Activated CD4-positive, alpha-beta T cell treated with anti-CD3 and anti-CD28 coated beads for 36 hours (primary cell): Measurements from ENCODE around the gene ACTN1. TPM values are rescaled to one million over a fixed set of nuclear protein-coding genes. Genes with fewer than 3 reads are reported as not detected.

Source experiments
- ATAC-seq: fragments of 200-7000 bp; cut with Tn5 transposase; one replicate; pipeline ENCODE4 v1.10.0; 2021; ENCODE audit warnings: mild to moderate bottlenecking, moderate library complexity
- CTCF ChIA-PET: fragments of 350-600 bp; sonication (Branson Sonifier 250); formaldehyde crosslinking; loops from one replicate; lab custom pipeline; 2021; ENCODE audit warnings: antibody characterized with exemption; lab: Charles Lee
- POLR2A ChIA-PET: fragments of 350-600 bp; sonication (Branson Sonifier 250); formaldehyde crosslinking; loops from one replicate; lab custom pipeline; 2021; ENCODE audit warnings: antibody characterized with exemption, inconsistent platforms; lab: Charles Lee
- DNase-seq: peaks from one replicate; pipeline ENCODE4 v3.0.0-alpha.2; 2020
- H3K27ac Mint-ChIP-seq: one replicate; pipeline ENCODE4 v1.8.0; 2021; ENCODE audit warnings: mixed read lengths
- H3K27me3 Mint-ChIP-seq: one replicate; pipeline ENCODE4 v1.8.0; 2021; ENCODE audit warnings: mixed read lengths
- H3K36me3 Mint-ChIP-seq: one replicate; pipeline ENCODE4 v1.8.0; 2021; ENCODE audit warnings: low read depth, mixed read lengths
- H3K4me1 Mint-ChIP-seq: one replicate; pipeline ENCODE4 v1.8.0; 2021; ENCODE audit warnings: mixed read lengths
- H3K4me3 Mint-ChIP-seq: one replicate; pipeline ENCODE4 v1.8.0; 2021; ENCODE audit warnings: mild to moderate bottlenecking, moderate library complexity, mixed read lengths
- H3K9me3 Mint-ChIP-seq: one replicate; pipeline ENCODE4 v1.8.0; 2021; ENCODE audit warnings: low read depth, mixed read lengths
- intact Hi-C, 2 experiments: fragments of 100-400 bp; cut with DNase I in 1 of 2; cut with micrococcal nuclease in 1 of 2; formaldehyde crosslinking; loops; one replicate each; pipeline versions ENCODE4 v1.14.2 to v1.15.1; 2022 to 2024; cut with DNase I, micrococcal nuclease
- total RNA-seq, 2 experiments: library from RNA; stranded (reverse); gene quantifications; one replicate each; pipeline ENCODE4 v1.2.3, GENCODE V29; 2021

ACTN1 gene
- total RNA-seq, 2 experiments from 2014 or later, result 92.8 to 146 TPM

DNA sequence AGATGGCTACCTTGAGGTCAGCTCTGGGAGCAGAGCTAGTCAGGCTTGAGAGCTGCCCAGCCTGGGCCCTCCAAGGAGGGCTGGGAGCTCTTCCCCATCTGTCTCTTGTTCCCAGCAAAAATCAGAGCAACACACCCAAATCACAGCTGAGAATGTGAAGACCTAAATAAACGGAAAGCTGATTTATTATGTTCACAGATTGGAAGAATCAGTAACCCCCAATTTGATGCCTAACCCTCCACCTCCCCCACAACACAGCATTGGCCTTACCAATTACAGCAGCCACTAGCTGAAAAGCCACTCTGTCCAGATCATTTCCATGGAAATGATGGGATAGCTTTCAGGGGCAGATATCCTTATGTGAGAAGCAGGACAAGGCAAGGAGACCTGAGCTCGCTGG is 7.1 kb upstream of the ACTN1 start:
- POLR2A ChIA-PET, result interaction anchor here (1.0 to 1.2 kb wide), 2 partner anchors 9 to 11 kb away, joined by 3 to 5 read pairs; no protein-coding TSS in a partner anchor
- no peak for ATAC-seq

DNA sequence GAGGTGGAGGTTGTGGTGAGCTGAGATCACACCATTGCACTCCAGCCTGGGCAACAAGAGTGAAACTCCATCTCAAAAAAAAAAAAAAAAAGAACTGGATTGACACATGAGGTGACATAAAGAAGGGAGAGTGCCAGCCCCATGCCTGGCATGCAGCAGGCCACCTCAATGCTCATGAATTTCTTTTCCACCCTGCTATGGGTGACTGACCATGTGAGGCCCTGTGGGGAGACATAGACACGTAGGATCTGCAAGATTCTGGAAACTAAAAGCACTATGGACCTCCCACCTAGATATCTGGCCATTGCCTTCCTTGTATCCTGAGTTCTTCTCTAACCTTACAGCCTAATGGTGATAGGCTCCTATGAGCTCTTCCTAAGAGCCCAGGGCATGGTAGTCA is 5.6 kb upstream of the ACTN1 start:
- Mint-ChIP-seq H3K9me3 (no peaks in the 10 kb centered on the region), H3K27ac (no peak overlapping the region), H3K4me1 (peaks cover 26% of the 10 kb centered on the region), H3K36me3 (no peaks in the 10 kb centered on the region), H3K27me3 (peaks cover 2% of the 10 kb centered on the region), H3K4me3 (no peak overlapping the region)
- no peak for ATAC-seq
- CTCF ChIA-PET, result interaction anchor here (1.1 to 1.3 kb wide), 2 partner anchors 8 to 16 kb away, joined by 3 read pairs; no protein-coding TSS in a partner anchor
- POLR2A ChIA-PET, result interaction anchor here (0.7 kb wide), 1 partner anchor 392 kb away, joined by 5 read pairs; no protein-coding TSS in a partner anchor
- intact Hi-C loops, result no loop called here
- DNase-seq, result no peak

More for the DNA sequence above, 7.1 kb upstream of the ACTN1 start:
- H3K9me3 Mint-ChIP-seq, result no peaks in the 10 kb centered on the region
- peaks cover 19% of the 10 kb centered on the region for H3K4me1 Mint-ChIP-seq
- H3K36me3 Mint-ChIP-seq, result no peaks in the 10 kb centered on the region
- DNase-seq, result no peak
- intact Hi-C loops, result loop anchor here (2.0 kb wide), 1 partner anchor 75 kb away; no protein-coding TSS in a partner anchor
- peak overlapping the region; percentile 21 for H3K27ac Mint-ChIP-seq
- H3K4me3 Mint-ChIP-seq, result no peak overlapping the region
- H3K27me3 Mint-ChIP-seq, result no peaks in the 10 kb centered on the region
- CTCF ChIA-PET, result interaction anchor here (0.9 to 1.3 kb wide), 5 partner anchors 8 to 104 kb away, joined by 3 to 5 read pairs (median 3); no protein-coding TSS in a partner anchor

DNA sequence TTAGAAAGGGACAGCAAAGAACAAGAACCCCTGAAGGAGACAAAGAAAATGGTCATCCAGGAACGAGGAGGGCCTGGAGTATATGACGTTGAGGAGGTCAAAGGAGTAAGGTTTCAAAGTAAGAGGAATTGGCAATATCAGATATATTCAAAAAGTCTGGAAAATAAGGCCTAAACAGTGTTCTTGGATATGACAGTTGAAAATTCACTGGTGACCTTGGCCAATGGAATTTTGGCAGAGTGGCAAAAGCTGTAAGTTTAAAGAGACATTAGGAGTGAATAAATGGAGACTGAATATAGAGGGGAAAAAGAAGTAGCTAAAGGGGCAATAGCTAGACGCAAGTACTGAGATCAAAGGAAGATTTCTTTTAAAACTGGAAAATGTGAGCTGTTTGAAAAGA is 4.1 kb upstream of the ACTN1 start:
- DNase-seq (no peak), ATAC-seq (no peak)
- intact Hi-C loops, result no loop called here
- CTCF ChIA-PET, result no interaction called here
- Mint-ChIP-seq H3K27me3 (peaks cover 2% of the 10 kb centered on the region), H3K4me3 (no peak overlapping the region), H3K4me1 (peaks cover 26% of the 10 kb centered on the region), H3K36me3 (no peaks in the 10 kb centered on the region), H3K27ac (no peak overlapping the region), H3K9me3 (no peaks in the 10 kb centered on the region)
- POLR2A ChIA-PET, result no interaction called here

DNA sequence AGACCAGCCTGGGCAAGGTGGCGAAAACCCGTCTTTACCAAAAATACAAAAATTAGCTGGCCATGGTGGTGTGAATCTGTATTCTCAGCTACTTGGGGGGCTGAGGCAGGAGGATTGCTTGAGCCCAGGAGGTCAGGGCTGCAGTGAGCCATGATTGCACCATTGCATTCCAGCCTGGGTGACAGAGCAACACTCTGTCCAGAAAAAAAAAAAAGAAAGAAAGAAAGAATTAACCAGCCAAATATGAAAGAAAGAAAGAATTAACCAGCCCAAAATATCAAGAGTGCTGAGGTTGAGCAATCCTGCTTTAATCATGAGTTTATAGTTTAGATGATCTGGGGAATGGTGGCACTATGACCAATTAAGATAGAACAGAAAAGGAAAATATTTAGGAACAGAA is 3.5 kb upstream of the ACTN1 start:
- DNase-seq, result no peak
- no peak overlapping the region for H3K4me3 Mint-ChIP-seq
- peaks cover 26% of the 10 kb centered on the region for H3K4me1 Mint-ChIP-seq
- H3K27ac Mint-ChIP-seq, result no peak overlapping the region
- peaks cover 2% of the 10 kb centered on the region for H3K27me3 Mint-ChIP-seq
- CTCF ChIA-PET, result interaction anchor here (0.6 to 1.5 kb wide), 2 partner anchors 45 to 71 kb away, joined by 3 to 4 read pairs; no protein-coding TSS in a partner anchor
- intact Hi-C loops, result no loop called here
- H3K36me3 Mint-ChIP-seq, result no peaks in the 10 kb centered on the region
- POLR2A ChIA-PET, result interaction anchor here (0.8 kb wide), 1 partner anchor 34 kb away, joined by 5 read pairs; no protein-coding TSS in a partner anchor
- H3K9me3 Mint-ChIP-seq, result no peaks in the 10 kb centered on the region
- no peak for ATAC-seq

DNA sequence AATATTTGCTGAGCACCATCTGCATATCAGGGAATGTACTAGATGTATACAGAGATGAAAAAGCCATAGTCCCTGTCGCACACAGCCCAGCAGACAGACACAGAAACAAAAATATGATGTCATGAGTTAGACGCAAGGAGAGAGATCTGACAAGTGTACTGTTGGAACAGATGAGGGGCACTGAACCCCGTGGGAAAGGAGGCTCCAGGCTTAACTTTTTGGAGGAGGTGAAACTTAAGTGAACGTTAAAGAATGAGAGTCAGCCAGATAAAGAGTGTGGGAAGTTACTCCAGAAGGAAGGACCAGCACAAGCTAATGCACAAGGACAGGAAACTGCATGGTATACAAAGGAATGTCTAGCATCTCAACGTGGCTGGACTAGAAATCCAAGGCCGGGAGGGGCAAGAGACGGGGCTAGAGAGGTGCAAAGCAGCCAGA is 2.5 kb upstream of the ACTN1 start:
- intact Hi-C loops, result no loop called here
- peaks cover 25% of the 10 kb centered on the region for H3K4me1 Mint-ChIP-seq
- peaks cover 2% of the 10 kb centered on the region for H3K27me3 Mint-ChIP-seq
- POLR2A ChIA-PET, result no interaction called here
- no peak overlapping the region for H3K27ac Mint-ChIP-seq
- H3K4me3 Mint-ChIP-seq, result no peak overlapping the region
- CTCF ChIA-PET, result interaction anchor here (1.5 kb wide), 1 partner anchor 70 kb away, joined by 3 read pairs; no protein-coding TSS in a partner anchor
- no peak for DNase-seq
- H3K36me3 Mint-ChIP-seq, result peaks cover 6% of the 10 kb centered on the region
- ATAC-seq, result no peak
- H3K9me3 Mint-ChIP-seq, result no peaks in the 10 kb centered on the region

DNA sequence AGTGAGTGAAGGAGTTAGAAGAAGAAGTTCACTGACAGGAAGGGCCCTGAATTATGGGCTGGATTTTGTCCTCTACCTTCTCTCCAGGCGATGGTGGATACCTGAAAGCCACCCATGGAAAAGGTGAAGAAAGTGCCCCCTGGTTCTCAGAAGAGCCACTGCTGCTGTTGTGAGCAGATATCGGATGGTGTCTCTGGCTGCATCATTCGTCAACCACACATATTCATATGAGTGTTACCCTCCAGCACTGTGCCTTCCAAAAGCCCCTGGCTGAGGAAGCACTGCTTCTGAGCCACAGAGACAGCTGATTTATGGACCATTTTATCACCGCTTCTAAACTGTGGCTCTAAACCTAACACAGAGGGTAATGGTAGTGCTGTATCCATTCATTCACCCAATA is 2.0 kb upstream of the ACTN1 start:
- ATAC-seq (peak; percentile 24), DNase-seq (peak; percentile 39)
- H3K36me3 Mint-ChIP-seq, result peaks cover 6% of the 10 kb centered on the region
- ChIA-PET POLR2A (no interaction called here), CTCF (no interaction called here)
- H3K27ac Mint-ChIP-seq, result no peak overlapping the region
- peaks cover 2% of the 10 kb centered on the region for H3K27me3 Mint-ChIP-seq
- peaks cover 25% of the 10 kb centered on the region for H3K4me1 Mint-ChIP-seq
- no peak overlapping the region for H3K4me3 Mint-ChIP-seq
- H3K9me3 Mint-ChIP-seq, result no peaks in the 10 kb centered on the region
- intact Hi-C loops, result no loop called here

DNA sequence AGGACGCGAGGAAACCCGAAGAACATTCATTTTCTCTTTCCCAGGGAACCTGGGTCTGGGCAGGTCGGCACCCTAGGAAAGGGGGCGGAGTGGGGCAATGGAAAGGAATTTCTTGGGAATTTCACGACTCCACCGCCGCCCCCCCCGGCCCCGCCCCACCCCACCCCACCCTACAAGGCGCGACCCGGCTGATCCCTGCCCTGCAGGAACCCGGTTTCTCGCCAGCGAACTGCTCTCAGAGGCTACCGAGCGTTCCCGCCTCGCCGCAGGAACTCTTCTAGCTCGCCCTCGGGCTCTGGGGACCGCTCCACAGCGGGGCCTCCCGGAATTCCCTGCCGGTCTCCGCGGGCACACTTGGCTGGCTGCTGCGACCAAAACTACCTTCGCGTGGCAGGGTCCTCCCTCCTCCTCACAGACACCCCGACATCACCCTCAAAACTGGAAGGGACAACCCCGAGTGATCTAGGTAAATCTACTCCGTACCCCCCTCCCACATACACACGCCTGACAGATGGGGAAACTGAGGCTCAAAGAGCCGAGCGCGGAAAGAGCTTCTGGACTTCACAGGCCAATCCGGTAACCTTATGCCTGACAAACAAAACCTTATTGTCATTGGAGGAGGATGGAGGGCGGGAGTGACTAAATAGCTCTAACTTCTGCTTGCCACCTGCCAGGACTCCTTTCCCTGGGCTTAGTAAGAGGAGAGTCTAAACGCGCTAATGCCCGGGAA is 785 bp upstream of the ACTN1 start:
- Mint-ChIP-seq H3K27ac (peak overlapping the region; percentile 49), H3K27me3 (peaks cover 2% of the 10 kb centered on the region), H3K9me3 (no peaks in the 10 kb centered on the region), H3K4me3 (peak overlapping the region; percentile 79), H3K36me3 (peaks cover 9% of the 10 kb centered on the region), H3K4me1 (peaks cover 36% of the 10 kb centered on the region)
- POLR2A ChIA-PET, result interaction anchor here (0.6 to 1.3 kb wide), 3 partner anchors 10 to 1344 kb away, joined by 3 to 14 read pairs (median 3); no protein-coding TSS in a partner anchor
- DNase-seq, result no peak
- ATAC-seq, result no peak
- intact Hi-C loops, result loop anchor here (1.0 to 10.0 kb wide), 9 partner anchors 43 to 1163 kb away; partner anchors contain the start of genes ERH (in 2 of the 2), SLC39A9 (in 2 of the 2), DCAF5 (in 1 of the 2) and RAD51B (in 1 of the 2)
- CTCF ChIA-PET, result interaction anchor here (0.6 to 1.0 kb wide), 3 partner anchors 69 to 600 kb away, joined by 3 to 4 read pairs (median 3); no protein-coding TSS in a partner anchor

DNA sequence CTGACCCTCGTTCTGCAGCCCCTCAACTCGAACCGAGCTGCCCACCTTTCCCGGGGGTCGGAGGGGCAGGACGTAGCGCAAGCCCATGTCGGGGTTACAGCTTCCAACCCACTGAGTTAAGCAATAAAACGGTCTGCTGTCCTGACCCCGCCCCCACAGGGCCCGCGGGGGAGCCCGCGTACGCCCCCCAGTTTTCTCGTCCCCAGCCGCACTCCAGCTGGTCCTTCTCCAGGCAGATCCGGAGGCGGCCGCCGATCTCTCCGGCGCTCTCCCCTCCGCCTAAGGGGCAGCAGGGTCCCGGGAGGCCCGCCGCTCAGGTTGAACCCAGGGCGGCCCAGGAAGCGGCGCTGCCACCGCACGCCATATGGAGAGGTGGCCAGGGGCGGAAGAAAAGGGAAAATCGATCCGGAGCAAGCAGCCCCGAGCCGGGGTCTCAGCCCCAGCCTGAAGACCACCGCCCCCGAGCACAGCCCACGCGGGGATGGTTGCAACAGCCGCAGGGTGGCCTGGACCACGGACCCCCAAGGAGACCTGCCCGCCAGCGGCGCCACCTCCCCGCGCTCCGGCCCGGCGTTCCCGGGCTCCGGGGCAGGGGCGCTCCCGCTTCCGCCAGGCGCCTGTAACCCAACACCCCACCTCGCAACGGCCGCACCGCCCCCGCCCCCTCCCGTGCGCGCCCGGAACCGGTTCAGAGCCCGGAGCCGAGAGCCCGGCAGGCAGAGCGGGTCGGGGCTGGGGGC is 760 bp downstream of the ACTN1 start:
- H3K4me1 Mint-ChIP-seq, result peaks cover 38% of the 10 kb centered on the region
- peak; percentile 71 for DNase-seq
- CTCF ChIA-PET, result interaction anchor here (0.7 to 3.8 kb wide), 6 partner anchors 8 to 670 kb away, joined by 3 to 22 read pairs (median 4); no protein-coding TSS in a partner anchor
- H3K27ac Mint-ChIP-seq, result peak overlapping the region; percentile 80
- peaks cover 2% of the 10 kb centered on the region for H3K27me3 Mint-ChIP-seq
- peaks cover under 1% of the 10 kb centered on the region for H3K9me3 Mint-ChIP-seq
- POLR2A ChIA-PET, result interaction anchor here (0.8 to 1.2 kb wide), 2 partner anchors 8 to 52 kb away, joined by 3 read pairs; no protein-coding TSS in a partner anchor
- intact Hi-C loops, result loop anchor here (1.0 to 10.0 kb wide), 9 partner anchors 41 to 1161 kb away; partner anchors contain the start of genes DCAF5 (in 2 of the 2), ERH (in 1 of the 2), RAD51B (in 1 of the 2) and SLC39A9 (in 1 of the 2)
- ATAC-seq, result peak; percentile 16
- H3K4me3 Mint-ChIP-seq, result peak overlapping the region; percentile 79
- peaks cover 24% of the 10 kb centered on the region for H3K36me3 Mint-ChIP-seq

DNA sequence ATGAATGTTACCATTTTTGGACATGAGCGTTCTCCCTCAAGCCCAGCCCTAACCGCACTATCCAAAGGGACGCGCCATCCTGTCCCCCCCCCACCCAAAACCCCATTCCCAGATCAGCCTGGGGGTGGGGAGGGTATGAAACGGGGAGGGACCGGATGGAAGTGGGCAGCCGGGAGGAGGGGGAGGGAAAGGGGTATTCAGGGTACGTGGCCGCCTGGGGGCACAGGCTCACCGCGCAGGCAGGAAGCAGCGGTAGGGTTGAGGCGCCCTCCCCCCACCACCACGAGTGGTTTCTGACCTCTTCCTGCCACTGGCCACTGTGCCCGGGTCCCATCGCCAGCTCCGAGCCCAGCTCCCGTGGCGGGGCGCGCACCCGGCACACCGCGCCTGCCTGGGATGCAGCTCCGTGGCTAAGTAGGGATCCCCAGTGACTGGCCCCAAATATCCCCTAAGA is 1.4 kb downstream of the ACTN1 start:
- ATAC-seq, result peak; percentile 17
- CTCF ChIA-PET, result interaction anchor here (0.7 to 3.8 kb wide), 6 partner anchors 8 to 671 kb away, joined by 3 to 22 read pairs (median 4); no protein-coding TSS in a partner anchor
- Mint-ChIP-seq H3K27me3 (peaks cover 2% of the 10 kb centered on the region), H3K4me3 (peak overlapping the region; percentile 79), H3K9me3 (peaks cover 6% of the 10 kb centered on the region), H3K36me3 (peaks cover 30% of the 10 kb centered on the region), H3K27ac (peak overlapping the region; percentile 80), H3K4me1 (peaks cover 41% of the 10 kb centered on the region)
- POLR2A ChIA-PET, result interaction anchor here (0.8 to 1.2 kb wide), 2 partner anchors 8 to 51 kb away, joined by 3 read pairs; no protein-coding TSS in a partner anchor
- DNase-seq, result peak; percentile 73
- intact Hi-C loops, result loop anchor here (1.0 to 10.0 kb wide), 9 partner anchors 40 to 1160 kb away; partner anchors contain the start of genes DCAF5 (in 2 of the 2), ERH (in 1 of the 2), RAD51B (in 1 of the 2) and SLC39A9 (in 1 of the 2)

DNA sequence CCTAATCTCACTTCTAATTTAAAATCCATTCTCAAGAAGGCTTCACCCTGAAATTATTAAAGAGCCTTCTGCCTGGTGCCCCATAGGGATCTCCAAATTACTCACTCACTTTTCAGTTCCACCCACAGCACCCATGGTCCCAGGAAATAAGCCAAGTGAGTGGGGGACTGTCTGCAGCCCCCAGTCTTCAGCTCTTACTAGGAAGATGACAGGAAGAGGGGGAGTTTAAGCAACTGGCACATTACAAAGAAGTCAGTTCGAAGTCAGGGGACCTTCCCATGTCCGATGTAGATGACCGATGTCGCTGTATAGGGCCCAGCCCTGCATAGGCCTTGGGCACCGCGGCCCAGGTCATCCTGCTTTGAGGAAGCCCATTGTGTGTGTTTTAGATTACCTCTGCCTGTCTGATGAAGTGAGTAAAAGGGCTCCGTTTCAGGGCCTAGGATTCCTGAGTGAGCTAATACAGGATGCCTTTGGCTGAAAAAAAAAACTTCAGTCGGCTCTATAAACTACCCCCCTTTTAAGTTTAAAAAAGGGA is 1.9 kb downstream of the ACTN1 start:
- ChIA-PET POLR2A (interaction anchor here (0.8 to 1.4 kb wide), 3 partner anchors 9 to 51 kb away, joined by 3 to 5 read pairs (median 3); no protein-coding TSS in a partner anchor), CTCF (interaction anchor here (0.7 to 3.8 kb wide), 5 partner anchors 7 to 671 kb away, joined by 3 to 22 read pairs (median 5); no protein-coding TSS in a partner anchor)
- Mint-ChIP-seq H3K27me3 (peaks cover 2% of the 10 kb centered on the region), H3K9me3 (peaks cover 9% of the 10 kb centered on the region), H3K27ac (peak overlapping the region; percentile 80), H3K4me1 (peaks cover 45% of the 10 kb centered on the region), H3K36me3 (peaks cover 35% of the 10 kb centered on the region), H3K4me3 (peak overlapping the region; percentile 79)
- intact Hi-C loops, result loop anchor here (5.0 to 10.0 kb wide), 5 partner anchors 40 to 1160 kb away; partner anchors contain the start of genes ERH (in 1 of the 2), RAD51B (in 1 of the 2), SLC39A9 (in 1 of the 2) and SRSF5 (in 1 of the 2)
- peak; percentile 42 for DNase-seq
- peak; percentile 9 for ATAC-seq
